WTC11 (cell line): ENCODE measurements around the gene GRIN2A. TPM values are rescaled to one million over a fixed set of nuclear protein-coding genes. Genes with fewer than 3 reads are reported as not detected.

Experiments
- ATAC-seq: fragments of 200-7000 bp; cut with Tn5 transposase; 2 replicates; pipeline ENCODE4 v1.10.0; 2021; ENCODE audit warnings: mild to moderate bottlenecking, moderate library complexity
- CTCF ChIA-PET: fragments of 300-600 bp; sonication (Branson Sonifier 250); formaldehyde crosslinking; loops from one replicate; lab custom pipeline; 2021; ENCODE audit warnings: antibody characterized with exemption; lab: Charles Lee
- POLR2A ChIA-PET: fragments of 350-600 bp; sonication (Branson Sonifier 250); formaldehyde crosslinking; loops from one replicate; lab custom pipeline; 2021; ENCODE audit warnings: antibody characterized with exemption; lab: Charles Lee
- DNase-seq: peaks from one replicate; pipeline ENCODE4 v3.0.0; 2021; ENCODE audit warnings: low spot score
- H3K27ac Mint-ChIP-seq: 2 replicates; pipeline ENCODE4 v1.8.0; 2021; ENCODE audit warnings: mixed read lengths
- H3K27me3 Mint-ChIP-seq: 2 replicates; pipeline ENCODE4 v1.8.0; 2021; ENCODE audit warnings: low read depth, mild to moderate bottlenecking, moderate library complexity, mixed read lengths
- H3K36me3 Mint-ChIP-seq: 2 replicates; pipeline ENCODE4 v1.8.0; 2021; ENCODE audit warnings: mixed read lengths
- H3K4me1 Mint-ChIP-seq: 2 replicates; pipeline ENCODE4 v1.8.0; 2022; ENCODE audit warnings: mixed read lengths
- H3K4me3 Mint-ChIP-seq: 2 replicates; pipeline ENCODE4 v1.8.0; 2021; ENCODE audit warnings: mild to moderate bottlenecking, moderate library complexity, mixed read lengths
- H3K9me3 Mint-ChIP-seq: 2 replicates; pipeline ENCODE4 v1.8.0; 2021; ENCODE audit warnings: mixed read lengths
- AFF4 ChIP-seq: sonication (generic); formaldehyde crosslinking; IDR thresholded peaks from 2 replicates; pipeline ENCODE4 v1.8.1; 2023; ENCODE audit warnings: mild to moderate bottlenecking, missing genetic modification reagents, borderline replicate concordance
- CBFB ChIP-seq: sonication (generic); formaldehyde crosslinking; IDR thresholded peaks from 2 replicates; pipeline ENCODE4 v1.8.1; 2022; ENCODE audit warnings: mild to moderate bottlenecking, low read depth, missing genetic modification reagents
- CREB1 ChIP-seq: sonication (generic); formaldehyde crosslinking; IDR thresholded peaks from 2 replicates; pipeline ENCODE4 v1.8.0; 2023; ENCODE audit warnings: mild to moderate bottlenecking, missing genetic modification reagents
- CREM ChIP-seq: sonication (generic); formaldehyde crosslinking; IDR thresholded peaks from 2 replicates; pipeline ENCODE4 v1.8.1; 2022; ENCODE audit warnings: mild to moderate bottlenecking, missing genetic modification reagents, moderate library complexity
- CTCF ChIP-seq: fragments of 200-600 bp; IDR thresholded peaks from 2 replicates; pipeline ENCODE4 v1.8.0; 2022; ENCODE audit warnings: antibody characterized with exemption
- E2F1 ChIP-seq: sonication (generic); formaldehyde crosslinking; IDR thresholded peaks from 2 replicates; pipeline ENCODE4 v1.8.0; 2022; ENCODE audit warnings: mild to moderate bottlenecking, missing genetic modification reagents
- ESRRA ChIP-seq: sonication (generic); formaldehyde crosslinking; IDR thresholded peaks from 2 replicates; pipeline ENCODE4 v1.8.1; 2022; ENCODE audit warnings: mild to moderate bottlenecking, missing genetic modification reagents, borderline replicate concordance
- FOXJ3 ChIP-seq: sonication (generic); formaldehyde crosslinking; IDR thresholded peaks from 2 replicates; pipeline ENCODE4 v1.9.0; 2021; ENCODE audit warnings: missing genetic modification reagents, mild to moderate bottlenecking, borderline replicate concordance
- FOXK1 ChIP-seq: sonication (generic); formaldehyde crosslinking; IDR thresholded peaks from 2 replicates; pipeline ENCODE4 v1.8.0; 2022; ENCODE audit warnings: mild to moderate bottlenecking, moderate library complexity, missing genetic modification reagents
- IRF1 ChIP-seq: sonication (generic); formaldehyde crosslinking; IDR thresholded peaks from 2 replicates; pipeline ENCODE4 v1.8.0; 2023; ENCODE audit warnings: missing genetic modification reagents
- NFATC4 ChIP-seq: fragments of 250-450 bp; sonication (Bioruptor Pico); IDR thresholded peaks from 2 replicates; pipeline ENCODE4 v1.9.0; 2021; ENCODE audit warnings: mild to moderate bottlenecking
- PREB ChIP-seq: sonication (generic); formaldehyde crosslinking; IDR thresholded peaks from 2 replicates; pipeline ENCODE4 v1.8.1; 2022; ENCODE audit warnings: mild to moderate bottlenecking, missing genetic modification reagents, moderate library complexity, borderline replicate concordance
- TEAD4 ChIP-seq: sonication (generic); formaldehyde crosslinking; IDR thresholded peaks from 2 replicates; pipeline ENCODE4 v1.8.0; 2022; ENCODE audit warnings: mild to moderate bottlenecking, missing genetic modification reagents
- USF2 ChIP-seq: sonication (generic); formaldehyde crosslinking; IDR thresholded peaks from 2 replicates; pipeline ENCODE4 v1.8.1; 2023; ENCODE audit warnings: mild to moderate bottlenecking, missing genetic modification reagents, moderate library complexity
- ZNF219 ChIP-seq: sonication (generic); formaldehyde crosslinking; IDR thresholded peaks from 2 replicates; pipeline ENCODE4 v1.8.0; 2023; ENCODE audit warnings: missing genetic modification reagents, mild to moderate bottlenecking, borderline replicate concordance
- ZNF317 ChIP-seq: sonication (generic); formaldehyde crosslinking; IDR thresholded peaks from 2 replicates; pipeline ENCODE4 v1.8.1; 2023; ENCODE audit warnings: low read depth, mild to moderate bottlenecking, moderate library complexity, missing genetic modification reagents, borderline replicate concordance
- ZNF423 ChIP-seq: fragments of 250-450 bp; sonication (Bioruptor Pico); IDR thresholded peaks from 2 replicates; pipeline ENCODE4 v2.1.2; 2022; ENCODE audit warnings: mild to moderate bottlenecking, moderate library complexity
- ZNF425 ChIP-seq: fragments of 250-450 bp; sonication (Bioruptor Pico); conservative IDR thresholded peaks from 2 replicates; pipeline ENCODE4 v1.9.0; 2021; ENCODE audit warnings: mild to moderate bottlenecking
- ZNF512 ChIP-seq: sonication (generic); formaldehyde crosslinking; IDR thresholded peaks from 2 replicates; pipeline ENCODE4 v1.8.1; 2022; ENCODE audit warnings: missing genetic modification reagents, borderline replicate concordance
- total RNA-seq: library from RNA; stranded (reverse); gene quantifications from 3 replicates; pipeline ENCODE4 v1.2.3, GENCODE V29; 2021

The GRIN2A gene
- total RNA-seq, 1 experiment from 2014 or later = 3.5 TPM

- no peak for TF ChIP-seq PREB
- TF ChIP-seq ZNF219 (CRISPR knock-in tag) = no peak
- no peak for TF ChIP-seq USF2 (CRISPR knock-in tag)
- TF ChIP-seq CTCF = no peak
- TF ChIP-seq CREB1 (CRISPR knock-in tag) = no peak
- TF ChIP-seq FOXJ3 (CRISPR knock-in tag) = no peak
- no peak for TF ChIP-seq ESRRA
- no peak for TF ChIP-seq CBFB
- no peak for TF ChIP-seq TEAD4 (CRISPR knock-in tag)
- TF ChIP-seq ZNF512 (CRISPR knock-in tag) = no peak
- no peak for TF ChIP-seq E2F1 (CRISPR knock-in tag)
- no peak for TF ChIP-seq FOXK1 (CRISPR knock-in tag)
- no peak for TF ChIP-seq NFATC4 (CRISPR knock-in tag)
- H3K27ac Mint-ChIP-seq = no peak overlapping the region
- DNase-seq (no peak), ATAC-seq (no peak)
- H3K27me3 Mint-ChIP-seq = no peaks in the 10 kb centered on the region
- peaks cover 28% of the 10 kb centered on the region for H3K4me1 Mint-ChIP-seq
- CTCF ChIA-PET = interaction anchor here (0.6 to 2.1 kb wide), 8 partner anchors 15 to 866 kb away, joined by 3 to 11 read pairs (median 4); no protein-coding TSS in a partner anchor
- no peak overlapping the region for H3K4me3 Mint-ChIP-seq
- POLR2A ChIA-PET = no interaction called here
- no peaks in the 10 kb centered on the region for H3K36me3 Mint-ChIP-seq
- H3K9me3 Mint-ChIP-seq = peaks cover 10% of the 10 kb centered on the region; the same call in 1 of the 2 replicates
These were observed 60.3 kb downstream of the GRIN2A start for GRCh38 chr16:10121897-10122425.

- no peak overlapping the region for H3K27ac Mint-ChIP-seq
- ATAC-seq (no peak), DNase-seq (no peak)
- ChIA-PET CTCF (interaction anchor here (1.2 to 1.6 kb wide), 4 partner anchors 18 to 866 kb away, joined by 3 to 4 read pairs (median 4); no protein-coding TSS in a partner anchor), POLR2A (no interaction called here)
- H3K9me3 Mint-ChIP-seq = peaks cover 10% of the 10 kb centered on the region; the same call in 1 of the 2 replicates
- no peaks in the 10 kb centered on the region for H3K36me3 Mint-ChIP-seq
- H3K4me3 Mint-ChIP-seq = no peak overlapping the region
- no peaks in the 10 kb centered on the region for H3K27me3 Mint-ChIP-seq
- peaks cover 28% of the 10 kb centered on the region for H3K4me1 Mint-ChIP-seq
- TF ChIP-seq TEAD4 (CRISPR knock-in tag) = no peak
- no peak for TF ChIP-seq E2F1 (CRISPR knock-in tag)
- TF ChIP-seq CREB1 (CRISPR knock-in tag) = no peak
- no peak for TF ChIP-seq AFF4 (CRISPR knock-in tag)
- no peak for TF ChIP-seq IRF1 (CRISPR knock-in tag)
- no peak for TF ChIP-seq FOXK1 (CRISPR knock-in tag)
- TF ChIP-seq CREM (CRISPR knock-in tag) = no peak
- no peak for TF ChIP-seq ZNF425 (CRISPR knock-in tag)
- TF ChIP-seq ZNF423 (CRISPR knock-in tag) = no peak
- no peak for TF ChIP-seq ZNF317 (CRISPR knock-in tag)
These were observed 60.7 kb downstream of the GRIN2A start for GRCh38 chr16:10121491-10121890.
